GM12801 (cell line): Measurements from ENCODE around the gene NVL.

ENCODE experiments used
- CTCF ChIP-seq: IDR thresholded peaks from one replicate; pipeline ENCODE4 v1.5.1; 2011; ENCODE audit warnings: control low read depth; ENCODE audit not compliant: insufficient read length; ENCODE audit errors: extremely low read depth

The NVL gene

GRCh38 chr1:224301391-224301790 lies 28.6 kb downstream of the NVL start:
- no peak for TF ChIP-seq CTCF

- TF ChIP-seq CTCF = no peak
Measured at GRCh38 chr1:224300346-224300745, 29.6 kb downstream of the NVL start.

GRCh38 chr1:224298346-224299330 lies 31.3 kb downstream of the NVL start:
- TF ChIP-seq CTCF = no peak

GRCh38 chr1:224294775-224295174 lies 35.2 kb downstream of the NVL start:
- TF ChIP-seq CTCF = no peak

- no peak for TF ChIP-seq CTCF
Measured at GRCh38 chr1:224292419-224292818, 37.6 kb downstream of the NVL start.

GRCh38 chr1:224289396-224289795 lies 40.6 kb downstream of the NVL start:
- TF ChIP-seq CTCF = no peak

GRCh38 chr1:224287714-224288113 lies 42.3 kb downstream of the NVL start:
- TF ChIP-seq CTCF = no peak
